T-helper 9 cell (primary cell): ENCODE data around the gene WHRN.

Experiments used
- DNase-seq: peaks from one replicate; pipeline ENCODE4 v3.0.0-alpha.2; 2020

Gene WHRN

GRCh38 chr9:114395768-114396167 is 109.5 kb downstream of the WHRN start:
- no peak for DNase-seq

GRCh38 chr9:114395334-114395617 is 110.0 kb downstream of the WHRN start:
- no peak for DNase-seq

- DNase-seq, result no peak
These were observed 110.5 kb downstream of the WHRN start for GRCh38 chr9:114394523-114395333.

GRCh38 chr9:114392749-114393112 is 112.5 kb downstream of the WHRN start:
- DNase-seq, result no peak

GRCh38 chr9:114390952-114391351 is 114.3 kb downstream of the WHRN start:
- DNase-seq, result no peak

- DNase-seq, result no peak
These were observed 115.5 kb downstream of the WHRN start for GRCh38 chr9:114389612-114390368.

GRCh38 chr9:114388764-114389375 is 116.4 kb downstream of the WHRN start:
- no peak for DNase-seq

GRCh38 chr9:114388357-114388682 is 117.0 kb downstream of the WHRN start:
- no peak for DNase-seq

GRCh38 chr9:114387680-114388356 is 117.5 kb downstream of the WHRN start, which contains the start of gene AKNA:
Gene AKNA, minus strand, starts transcription at chr9:114387982. Its CDS starts 6,649 bp downstream, at chr9:114381333.
- peak; percentile 77 for DNase-seq

GRCh38 chr9:114386886-114387679 is 118.2 kb downstream of the WHRN start:
- no peak for DNase-seq

- DNase-seq, result no peak
These were observed 118.8 kb downstream of the WHRN start for GRCh38 chr9:114386361-114386885.

- DNase-seq, result peak; percentile 80
These were observed 119.7 kb downstream of the WHRN start for GRCh38 chr9:114385397-114386181.

- DNase-seq, result no peak
These were observed 120.4 kb downstream of the WHRN start for GRCh38 chr9:114384836-114385396.

- DNase-seq, result no peak
These were observed 120.9 kb downstream of the WHRN start for GRCh38 chr9:114384341-114384740.

- no peak for DNase-seq
These were observed 121.6 kb downstream of the WHRN start for GRCh38 chr9:114383521-114384231.

- DNase-seq, result peak; percentile 68
These were observed 122.4 kb downstream of the WHRN start for GRCh38 chr9:114382699-114383520.

- DNase-seq, result no peak
These were observed 126.4 kb downstream of the WHRN start for GRCh38 chr9:114378883-114379282.

GRCh38 chr9:114378016-114378415 is 127.3 kb downstream of the WHRN start:
- DNase-seq, result no peak
